ENCODE results near the gene ZNF414. TPM values are rescaled to one million over a fixed set of nuclear protein-coding genes. Genes with fewer than 3 reads are reported as not detected.

ZNF414 gene
- total RNA-seq, 2 donors from 2014 or later = 25.4 to 34.2 TPM

DNA sequence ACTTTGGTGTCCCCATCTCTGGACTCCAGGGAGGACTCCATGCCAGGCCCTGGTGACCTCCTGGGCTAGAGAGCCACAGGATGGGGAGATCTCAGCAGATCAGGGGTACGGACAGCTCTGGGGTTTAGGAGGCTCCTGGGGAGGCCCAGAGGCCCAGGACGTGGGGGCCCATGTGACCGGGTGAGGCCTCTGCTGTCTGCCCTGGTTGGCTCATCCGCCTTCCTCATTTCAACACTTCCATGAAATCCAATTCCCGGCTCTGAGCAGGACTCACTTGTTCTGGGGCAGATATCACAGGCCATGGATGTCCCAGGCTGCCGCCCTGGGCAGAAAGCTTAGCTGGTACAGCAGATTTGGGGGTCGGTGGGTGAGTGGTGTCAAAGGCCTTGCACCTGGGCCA lies 10.5 kb downstream of the ZNF414 start:
- intact Hi-C loops (cut with DNase I) = loop anchor here (10.0 kb wide), 1 partner anchor 99 kb away; no protein-coding TSS in a partner anchor
- no peaks in the 10 kb centered on the region for H3K27me3 ChIP-seq
- no peak overlapping the region for H3K4me3 ChIP-seq
- H3K36me3 ChIP-seq (replicated peaks in 1 of 2; ENCODE audit: insufficient read depth in 1 of 2, low read depth in 2 of 2) = no peaks in the 10 kb centered on the region
- TF ChIP-seq, protein P1, sequence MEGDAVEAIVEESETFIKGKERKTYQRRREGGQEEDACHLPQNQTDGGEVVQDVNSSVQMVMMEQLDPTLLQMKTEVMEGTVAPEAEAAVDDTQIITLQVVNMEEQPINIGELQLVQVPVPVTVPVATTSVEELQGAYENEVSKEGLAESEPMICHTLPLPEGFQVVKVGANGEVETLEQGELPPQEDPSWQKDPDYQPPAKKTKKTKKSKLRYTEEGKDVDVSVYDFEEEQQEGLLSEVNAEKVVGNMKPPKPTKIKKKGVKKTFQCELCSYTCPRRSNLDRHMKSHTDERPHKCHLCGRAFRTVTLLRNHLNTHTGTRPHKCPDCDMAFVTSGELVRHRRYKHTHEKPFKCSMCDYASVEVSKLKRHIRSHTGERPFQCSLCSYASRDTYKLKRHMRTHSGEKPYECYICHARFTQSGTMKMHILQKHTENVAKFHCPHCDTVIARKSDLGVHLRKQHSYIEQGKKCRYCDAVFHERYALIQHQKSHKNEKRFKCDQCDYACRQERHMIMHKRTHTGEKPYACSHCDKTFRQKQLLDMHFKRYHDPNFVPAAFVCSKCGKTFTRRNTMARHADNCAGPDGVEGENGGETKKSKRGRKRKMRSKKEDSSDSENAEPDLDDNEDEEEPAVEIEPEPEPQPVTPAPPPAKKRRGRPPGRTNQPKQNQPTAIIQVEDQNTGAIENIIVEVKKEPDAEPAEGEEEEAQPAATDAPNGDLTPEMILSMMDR (IDR thresholded peaks at IDR 0.05) = no peak
- no peak for TF ChIP-seq POLR2A (IDR thresholded peaks at IDR 0.05)
- DNase-seq = no peak
- no peak overlapping the region for H3K27ac ChIP-seq
- no peak for ATAC-seq
- no peaks in the 10 kb centered on the region for H3K9me3 ChIP-seq
- peaks cover 13% of the 10 kb centered on the region for H3K4me1 ChIP-seq
- 62 to 100% methylated on average over 1 to 7 of the region's 7 CpGs for WGBS, 2 donors

DNA sequence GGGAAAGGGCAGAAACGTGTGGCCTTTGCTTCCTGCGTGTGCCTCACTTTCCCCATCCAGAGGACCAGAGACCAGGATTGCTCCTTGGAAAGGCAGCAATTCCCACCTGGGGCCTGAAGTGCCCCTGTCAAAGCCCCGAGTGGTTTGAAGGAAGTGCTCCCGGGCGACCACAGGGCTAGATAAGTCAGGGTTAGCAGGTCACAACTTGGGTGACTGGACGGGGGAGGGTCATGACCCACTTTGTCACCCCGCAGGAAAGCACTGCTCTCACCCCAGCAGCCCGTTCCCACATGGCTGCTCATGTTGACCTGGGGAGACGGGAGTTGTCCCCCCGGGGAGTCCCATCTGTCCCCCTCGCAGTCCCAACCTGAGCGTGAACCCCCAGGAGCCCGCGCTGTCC lies 12.0 kb downstream of the ZNF414 start:
- TF ChIP-seq POLR2A (IDR thresholded peaks at IDR 0.05) = no peak
- TF ChIP-seq, protein P1 (IDR thresholded peaks at IDR 0.05) = no peak
- DNase-seq = no peak
- Histone ChIP-seq H3K36me3 (replicated peaks in 1 of 2; ENCODE audit: insufficient read depth in 1 of 2, low read depth in 2 of 2) (no peaks in the 10 kb centered on the region), H3K9me3 (no peaks in the 10 kb centered on the region), H3K27ac (no peak overlapping the region), H3K4me1 (peaks cover 13% of the 10 kb centered on the region), H3K4me3 (no peak overlapping the region), H3K27me3 (no peaks in the 10 kb centered on the region)
- intact Hi-C loops (cut with DNase I) = loop anchor here (10.0 kb wide), 1 partner anchor 97 kb away; no protein-coding TSS in a partner anchor
- no peak for ATAC-seq
- WGBS, 2 donors = 51% methylated on average over 11 of the region's 14 CpGs; no CpG with 5 or more reads in 1 of the 2 donors

DNA sequence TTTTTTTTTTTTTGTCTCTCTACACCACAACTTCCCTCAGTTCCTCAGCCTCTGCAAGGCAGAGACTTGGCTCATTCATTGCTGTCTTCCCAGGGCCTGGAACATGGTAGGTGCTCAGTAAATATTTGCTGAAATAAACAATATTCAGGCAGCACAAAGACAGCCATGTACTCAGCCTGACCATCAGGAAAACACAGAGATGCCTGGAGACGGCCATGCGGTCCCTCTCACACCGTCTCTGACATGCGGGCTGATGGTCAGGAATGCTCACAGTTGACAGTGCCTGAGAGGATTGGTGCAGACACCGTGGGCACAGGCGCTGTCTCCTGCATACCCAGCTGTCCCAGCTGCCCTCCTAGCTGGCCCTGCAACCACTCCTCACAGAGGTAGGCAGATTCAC lies 12.5 kb downstream of the ZNF414 start:
- Histone ChIP-seq H3K4me1 (peaks cover 10% of the 10 kb centered on the region), H3K4me3 (no peak overlapping the region), H3K36me3 (replicated peaks in 1 of 2; ENCODE audit: insufficient read depth in 1 of 2, low read depth in 2 of 2) (no peaks in the 10 kb centered on the region), H3K9me3 (no peaks in the 10 kb centered on the region), H3K27me3 (no peaks in the 10 kb centered on the region), H3K27ac (no peak overlapping the region)
- intact Hi-C loops (cut with DNase I) = loop anchor here (10.0 kb wide), 1 partner anchor 97 kb away; no protein-coding TSS in a partner anchor
- ATAC-seq (no peak), DNase-seq (no peak)
- TF ChIP-seq POLR2A (IDR thresholded peaks at IDR 0.05) = no peak
- TF ChIP-seq, protein P1 (IDR thresholded peaks at IDR 0.05) = no peak
- 71 to 83% methylated on average over 1 to 6 of the region's 6 CpGs for WGBS, 2 donors

DNA sequence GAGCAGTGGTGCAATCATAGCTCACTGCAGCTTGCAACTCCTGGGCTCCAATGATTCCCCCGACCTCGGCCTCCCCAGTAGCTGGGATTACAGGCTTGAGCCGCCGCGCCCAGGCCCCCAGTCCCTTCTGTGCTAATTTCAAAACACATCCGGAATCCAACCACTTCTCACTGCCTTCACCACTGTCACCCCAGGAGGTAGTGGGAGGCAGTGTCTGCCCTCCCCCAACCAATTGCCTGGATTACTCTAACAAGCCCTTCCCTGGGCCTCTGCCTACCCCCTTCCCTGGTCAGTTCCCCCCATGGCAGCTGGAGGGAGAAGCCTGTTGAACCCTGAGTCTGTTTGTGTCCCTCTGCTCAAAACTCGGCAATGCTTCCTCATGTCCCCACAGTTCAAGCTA lies 13.8 kb downstream of the ZNF414 start:
- no peaks in the 10 kb centered on the region for H3K4me1 ChIP-seq
- H3K4me3 ChIP-seq = no peak overlapping the region
- DNase-seq (peak in 1 of 4 donors; percentile 44), ATAC-seq (no peak)
- 61 to 80% methylated on average over 6 to 7 of the region's 7 CpGs for WGBS, 2 donors
- peak overlapping the region in 1 of 4 donors; percentile 37 for H3K27ac ChIP-seq
- no peaks in the 10 kb centered on the region for H3K9me3 ChIP-seq
- intact Hi-C loops (cut with DNase I) = loop anchor here (10.0 kb wide), 1 partner anchor 95 kb away; no protein-coding TSS in a partner anchor
- no peaks in the 10 kb centered on the region for H3K36me3 ChIP-seq (replicated peaks in 1 of 2; ENCODE audit: insufficient read depth in 1 of 2, low read depth in 2 of 2)
- TF ChIP-seq, protein P1 (IDR thresholded peaks at IDR 0.05) = no peak
- no peak for TF ChIP-seq POLR2A (IDR thresholded peaks at IDR 0.05)
- H3K27me3 ChIP-seq = no peaks in the 10 kb centered on the region

Data from body of pancreas (tissue), 4 donors.